SK-N-SH treated with all-trans-retinoic acid at 6 μM for 48 hours (cell line): Measurements from ENCODE around the gene TNFRSF1B.

Experiments
- ARNTL ChIP-seq: fragments of 450-650 bp; formaldehyde crosslinking; IDR thresholded peaks from 2 replicates; pipeline ENCODE4 v1.5.0; 2020; ENCODE audit warnings: low read depth, mild to moderate bottlenecking, moderate library complexity, borderline replicate concordance
- BACH2 ChIP-seq: fragments of 250-450 bp; sonication (Bioruptor Pico); IDR thresholded peaks from 2 replicates; pipeline ENCODE4 v1.9.0; 2021; ENCODE audit warnings: mild to moderate bottlenecking, borderline replicate concordance
- CSDC2 ChIP-seq: fragments of 250-450 bp; sonication (Bioruptor Pico); IDR thresholded peaks from 2 replicates; pipeline ENCODE4 v1.5.0; 2020; ENCODE audit warnings: mild to moderate bottlenecking, moderate library complexity
- OSR1 ChIP-seq: fragments of 250-450 bp; sonication (Bioruptor Pico); IDR thresholded peaks from 2 replicates; pipeline ENCODE4 v1.8.0; 2022; ENCODE audit warnings: moderate library complexity, mild to moderate bottlenecking, inconsistent platforms
- PATZ1 ChIP-seq: fragments of 250-450 bp; sonication (Bioruptor Pico); IDR thresholded peaks from 2 replicates; pipeline ENCODE4 v1.8.0; 2020; ENCODE audit warnings: mild to moderate bottlenecking, moderate library complexity, borderline replicate concordance
- RARB ChIP-seq: fragments of 250-450 bp; sonication (Bioruptor Pico); IDR thresholded peaks from 2 replicates; pipeline ENCODE4 v1.8.0; 2021; ENCODE audit warnings: mild to moderate bottlenecking, moderate library complexity
- TCF4 ChIP-seq: fragments of 250-450 bp; sonication (Bioruptor Pico); IDR thresholded peaks from 2 replicates; pipeline ENCODE4 v1.8.0; 2021; ENCODE audit warnings: mild to moderate bottlenecking, moderate library complexity, borderline replicate concordance
- TOX ChIP-seq: fragments of 250-450 bp; sonication (Bioruptor Pico); IDR thresholded peaks from 2 replicates; pipeline ENCODE4 v1.8.0; 2021; ENCODE audit warnings: mild to moderate bottlenecking, moderate library complexity, borderline replicate concordance
- ZFP3 ChIP-seq: fragments of 250-450 bp; sonication (Bioruptor Pico); IDR thresholded peaks from 2 replicates; pipeline ENCODE4 v1.5.0; 2020; ENCODE audit warnings: mild to moderate bottlenecking, moderate library complexity
- ZFP30 ChIP-seq: fragments of 450-650 bp; formaldehyde crosslinking; IDR thresholded peaks from 2 replicates; pipeline ENCODE4 v1.5.0; 2022; ENCODE audit warnings: mild to moderate bottlenecking, moderate library complexity
- TF ChIP-seq, protein P1 (sequence below): fragments of 250-450 bp; sonication (Bioruptor Pico); IDR thresholded peaks from 2 replicates; pipeline ENCODE4 v1.5.1; 2021; ENCODE audit warnings: mild to moderate bottlenecking, moderate library complexity
- TF ChIP-seq, protein P2 (sequence below): fragments of 250-450 bp; sonication (Bioruptor Pico); IDR thresholded peaks from 2 replicates; pipeline ENCODE4 v1.8.0; 2021; ENCODE audit warnings: low read depth, mild to moderate bottlenecking, moderate library complexity, borderline replicate concordance

- TF ChIP-seq TOX (CRISPR knock-in tag), result no peak
- TF ChIP-seq ARNTL, result no peak
- no peak for TF ChIP-seq PATZ1 (CRISPR knock-in tag)
- TF ChIP-seq BACH2 (CRISPR knock-in tag), result no peak
- TF ChIP-seq ZFP3 (CRISPR knock-in tag), result no peak
- no peak for TF ChIP-seq TCF4
- no peak for TF ChIP-seq OSR1 (CRISPR knock-in tag)
- no peak for TF ChIP-seq ZFP30 (CRISPR knock-in tag)
- TF ChIP-seq RARB (CRISPR knock-in tag), result no peak
- TF ChIP-seq, protein P1, sequence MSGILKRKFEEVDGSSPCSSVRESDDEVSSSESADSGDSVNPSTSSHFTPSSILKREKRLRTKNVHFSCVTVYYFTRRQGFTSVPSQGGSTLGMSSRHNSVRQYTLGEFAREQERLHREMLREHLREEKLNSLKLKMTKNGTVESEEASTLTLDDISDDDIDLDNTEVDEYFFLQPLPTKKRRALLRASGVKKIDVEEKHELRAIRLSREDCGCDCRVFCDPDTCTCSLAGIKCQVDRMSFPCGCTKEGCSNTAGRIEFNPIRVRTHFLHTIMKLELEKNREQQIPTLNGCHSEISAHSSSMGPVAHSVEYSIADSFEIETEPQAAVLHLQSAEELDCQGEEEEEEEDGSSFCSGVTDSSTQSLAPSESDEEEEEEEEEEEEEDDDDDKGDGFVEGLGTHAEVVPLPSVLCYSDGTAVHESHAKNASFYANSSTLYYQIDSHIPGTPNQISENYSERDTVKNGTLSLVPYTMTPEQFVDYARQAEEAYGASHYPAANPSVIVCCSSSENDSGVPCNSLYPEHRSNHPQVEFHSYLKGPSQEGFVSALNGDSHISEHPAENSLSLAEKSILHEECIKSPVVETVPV, result no peak
- TF ChIP-seq, protein P2, sequence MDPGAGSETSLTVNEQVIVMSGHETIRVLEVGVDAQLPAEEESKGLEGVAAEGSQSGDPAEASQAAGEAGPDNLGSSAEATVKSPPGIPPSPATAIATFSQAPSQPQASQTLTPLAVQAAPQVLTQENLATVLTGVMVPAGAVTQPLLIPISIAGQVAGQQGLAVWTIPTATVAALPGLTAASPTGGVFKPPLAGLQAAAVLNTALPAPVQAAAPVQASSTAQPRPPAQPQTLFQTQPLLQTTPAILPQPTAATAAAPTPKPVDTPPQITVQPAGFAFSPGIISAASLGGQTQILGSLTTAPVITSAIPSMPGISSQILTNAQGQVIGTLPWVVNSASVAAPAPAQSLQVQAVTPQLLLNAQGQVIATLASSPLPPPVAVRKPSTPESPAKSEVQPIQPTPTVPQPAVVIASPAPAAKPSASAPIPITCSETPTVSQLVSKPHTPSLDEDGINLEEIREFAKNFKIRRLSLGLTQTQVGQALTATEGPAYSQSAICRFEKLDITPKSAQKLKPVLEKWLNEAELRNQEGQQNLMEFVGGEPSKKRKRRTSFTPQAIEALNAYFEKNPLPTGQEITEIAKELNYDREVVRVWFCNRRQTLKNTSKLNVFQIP (CRISPR knock-in tag), result no peak
- no peak for TF ChIP-seq CSDC2
Observed at GRCh38 chr1:12255913-12256312, 89.1 kb downstream of the TNFRSF1B start.
